Measurements from ENCODE around the gene ARHGAP26.

DNA sequence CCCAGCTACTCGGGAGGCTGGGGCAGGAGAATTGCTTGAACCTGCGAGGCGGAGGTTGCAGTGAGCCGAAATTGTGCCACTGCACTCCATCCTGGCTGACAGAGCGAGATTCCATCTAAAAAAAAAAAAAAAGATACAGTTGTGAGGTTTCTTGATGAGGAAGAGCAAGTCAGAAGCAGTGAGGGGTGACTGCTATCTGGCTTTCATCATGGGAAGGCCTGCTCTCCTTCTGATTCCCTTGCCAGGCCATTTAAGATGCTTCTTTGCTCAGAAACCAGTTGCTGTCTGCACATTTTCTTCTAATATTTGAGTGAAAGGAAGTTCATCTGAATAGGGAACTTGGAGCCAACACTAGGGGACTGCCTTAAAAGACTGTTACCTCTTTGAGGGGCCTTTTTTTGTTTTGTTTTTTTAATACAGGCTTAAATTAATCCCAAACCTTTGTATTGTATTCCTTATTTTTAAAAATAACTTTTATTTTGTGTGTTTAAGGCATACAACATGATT, 201.9 kb downstream of the ARHGAP26 start:
- TF ChIP-seq, protein P1, sequence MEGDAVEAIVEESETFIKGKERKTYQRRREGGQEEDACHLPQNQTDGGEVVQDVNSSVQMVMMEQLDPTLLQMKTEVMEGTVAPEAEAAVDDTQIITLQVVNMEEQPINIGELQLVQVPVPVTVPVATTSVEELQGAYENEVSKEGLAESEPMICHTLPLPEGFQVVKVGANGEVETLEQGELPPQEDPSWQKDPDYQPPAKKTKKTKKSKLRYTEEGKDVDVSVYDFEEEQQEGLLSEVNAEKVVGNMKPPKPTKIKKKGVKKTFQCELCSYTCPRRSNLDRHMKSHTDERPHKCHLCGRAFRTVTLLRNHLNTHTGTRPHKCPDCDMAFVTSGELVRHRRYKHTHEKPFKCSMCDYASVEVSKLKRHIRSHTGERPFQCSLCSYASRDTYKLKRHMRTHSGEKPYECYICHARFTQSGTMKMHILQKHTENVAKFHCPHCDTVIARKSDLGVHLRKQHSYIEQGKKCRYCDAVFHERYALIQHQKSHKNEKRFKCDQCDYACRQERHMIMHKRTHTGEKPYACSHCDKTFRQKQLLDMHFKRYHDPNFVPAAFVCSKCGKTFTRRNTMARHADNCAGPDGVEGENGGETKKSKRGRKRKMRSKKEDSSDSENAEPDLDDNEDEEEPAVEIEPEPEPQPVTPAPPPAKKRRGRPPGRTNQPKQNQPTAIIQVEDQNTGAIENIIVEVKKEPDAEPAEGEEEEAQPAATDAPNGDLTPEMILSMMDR (optimal IDR thresholded peaks at IDR 0.05 in 1 of 3, IDR thresholded peaks at IDR 0.05 in 1 of 3, conservative IDR thresholded peaks at IDR 0.05 in 1 of 3; ENCODE audit: extremely low read depth in 1 of 3, insufficient read depth in 2 of 3, low read length in 3 of 3): no peak
- TF ChIP-seq EZH2 (IDR thresholded peaks at IDR 0.05; ENCODE audit: low read length): no peak

Measured in keratinocyte (primary cell).